Osteocyte (in vitro differentiated cells): ENCODE data around the gene HDAC4. TPM values are rescaled to one million over a fixed set of nuclear protein-coding genes. Genes with fewer than 3 reads are reported as not detected.

Source experiments
- DNase-seq: peaks from one replicate; pipeline ENCODE4 v3.0.0; 2021; ENCODE audit warnings: mixed read lengths; ENCODE audit not compliant: unreplicated experiment; ENCODE audit errors: extremely low spot score
- H3K27ac Mint-ChIP-seq: one replicate; pipeline ENCODE4 v1.8.0; 2021; ENCODE audit warnings: mild to moderate bottlenecking, mixed read lengths; ENCODE audit not compliant: unreplicated experiment
- H3K27me3 Mint-ChIP-seq: one replicate; pipeline ENCODE4 v1.8.0; 2021; ENCODE audit warnings: mixed read lengths; ENCODE audit not compliant: unreplicated experiment
- H3K36me3 Mint-ChIP-seq: one replicate; pipeline ENCODE4 v1.8.0; 2021; ENCODE audit warnings: mixed read lengths; ENCODE audit not compliant: unreplicated experiment
- H3K4me1 Mint-ChIP-seq: one replicate; pipeline ENCODE4 v1.8.0; 2021; ENCODE audit warnings: mixed read lengths; ENCODE audit not compliant: unreplicated experiment
- H3K4me3 Mint-ChIP-seq: one replicate; pipeline ENCODE4 v1.8.0; 2021; ENCODE audit warnings: mild to moderate bottlenecking, moderate library complexity, mixed read lengths; ENCODE audit not compliant: unreplicated experiment
- H3K9me3 Mint-ChIP-seq: one replicate; pipeline ENCODE4 v1.8.0; 2021; ENCODE audit warnings: mixed read lengths; ENCODE audit not compliant: unreplicated experiment
- CTCF ChIP-seq: fragments of 200-600 bp; sonication (generic); IDR thresholded peaks from 2 replicates; pipeline ENCODE4 v1.5.0; 2021; ENCODE audit warnings: antibody characterized with exemption, mild to moderate bottlenecking, moderate library complexity
- total RNA-seq: library from RNA; stranded (reverse); gene quantifications from 2 replicates; pipeline ENCODE4 v1.2.1, GENCODE V29; 2021

The HDAC4 gene
- total RNA-seq, 1 donor from 2014 or later, result 30.3 TPM

DNA sequence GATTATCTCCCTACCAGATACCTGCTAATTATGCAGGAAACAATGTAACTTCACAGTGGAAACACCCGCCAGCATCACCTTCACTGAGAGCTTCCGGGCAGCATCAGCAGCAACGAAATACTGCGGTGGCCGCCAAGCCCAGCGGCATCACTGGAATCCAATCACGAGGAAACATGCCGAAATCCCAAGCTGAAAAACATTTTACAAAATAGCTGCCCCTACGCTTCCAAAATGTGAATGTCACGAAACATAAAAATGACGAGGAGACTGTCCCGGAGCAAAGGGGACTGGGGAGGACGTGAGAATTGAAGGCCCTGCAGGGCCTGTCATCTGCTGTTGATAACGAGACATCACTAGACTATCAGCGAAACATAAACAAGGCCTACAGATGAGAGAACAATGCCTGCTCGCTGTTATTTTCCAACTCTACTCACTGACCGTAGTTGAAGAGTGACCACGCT, 82.6 kb downstream of the HDAC4 start:
- Mint-ChIP-seq H3K4me1 (peaks cover 17% of the 10 kb centered on the region), H3K36me3 (peaks cover 5% of the 10 kb centered on the region), H3K9me3 (no peaks in the 10 kb centered on the region), H3K27me3 (no peaks in the 10 kb centered on the region), H3K4me3 (no peak overlapping the region), H3K27ac (no peak overlapping the region)
- TF ChIP-seq CTCF, result no peak
- DNase-seq, result no peak

DNA sequence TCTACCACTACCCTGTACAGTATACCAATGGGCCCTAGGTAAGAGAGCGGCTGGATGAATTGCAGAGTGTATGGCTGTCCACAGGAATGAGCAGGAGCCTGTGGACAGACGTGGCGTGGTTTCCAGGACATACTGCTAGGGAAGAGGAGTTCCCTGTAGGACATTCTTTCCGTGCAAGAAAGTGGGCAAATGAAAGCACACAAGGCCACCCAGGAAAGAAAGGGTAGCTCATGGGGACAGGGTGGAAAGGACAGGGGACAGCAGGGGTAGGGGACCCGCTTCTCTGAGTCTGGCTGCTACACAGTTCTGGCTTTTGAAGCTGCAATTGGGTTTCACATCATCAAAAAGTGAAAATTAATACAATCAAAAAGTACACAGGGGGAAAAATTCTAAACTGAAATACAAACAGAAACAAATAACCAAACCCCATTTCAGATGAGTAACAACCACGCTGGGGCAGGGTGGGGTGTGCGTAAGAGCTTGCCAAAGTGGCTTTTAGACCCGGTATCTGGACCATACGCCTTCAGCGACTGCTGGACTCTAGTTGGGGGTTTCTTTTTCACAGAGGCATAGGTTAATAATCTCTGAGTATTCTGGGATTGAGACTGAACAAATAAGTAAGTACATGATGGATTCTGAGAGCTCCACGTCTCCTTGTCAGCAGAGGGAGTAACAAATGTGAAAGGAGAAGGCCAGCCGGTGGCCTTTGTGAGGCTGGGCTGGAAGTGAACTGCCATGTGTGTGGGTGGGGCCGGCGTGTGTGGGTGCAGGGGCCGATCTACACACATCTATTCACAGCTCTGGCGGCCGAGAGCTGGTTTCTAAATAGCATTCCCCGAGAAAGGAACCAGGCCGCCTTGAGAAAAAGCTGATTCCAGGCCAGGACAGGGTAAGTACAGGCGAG, 84.0 kb downstream of the HDAC4 start:
- Mint-ChIP-seq H3K9me3 (no peaks in the 10 kb centered on the region), H3K27ac (no peak overlapping the region), H3K4me3 (no peak overlapping the region), H3K27me3 (no peaks in the 10 kb centered on the region), H3K36me3 (peaks cover 5% of the 10 kb centered on the region), H3K4me1 (peaks cover 9% of the 10 kb centered on the region)
- no peak for DNase-seq
- TF ChIP-seq CTCF, result no peak

DNA sequence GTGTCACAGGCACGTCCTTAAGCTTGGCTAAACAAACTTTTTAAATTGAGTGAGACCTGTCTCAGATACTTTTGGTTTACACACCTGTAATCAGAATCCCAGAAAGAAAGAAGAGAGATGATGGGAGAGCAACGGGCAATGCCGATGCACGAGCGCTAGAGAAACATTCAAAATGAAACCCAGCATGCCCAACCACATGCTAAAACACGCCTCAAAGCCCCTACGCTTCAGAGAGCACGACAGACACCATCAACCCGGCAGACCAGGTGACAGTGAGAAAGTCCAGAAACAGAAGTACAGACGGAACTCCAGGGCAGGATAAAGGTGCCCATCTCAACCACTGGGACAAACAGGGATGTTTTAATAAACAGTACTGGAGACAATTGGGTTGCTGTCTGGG, 85.5 kb downstream of the HDAC4 start:
- H3K4me3 Mint-ChIP-seq, result no peak overlapping the region
- no peaks in the 10 kb centered on the region for H3K27me3 Mint-ChIP-seq
- TF ChIP-seq CTCF, result no peak
- no peak overlapping the region for H3K27ac Mint-ChIP-seq
- no peaks in the 10 kb centered on the region for H3K9me3 Mint-ChIP-seq
- H3K4me1 Mint-ChIP-seq, result peaks cover 10% of the 10 kb centered on the region
- DNase-seq, result no peak
- peaks cover 5% of the 10 kb centered on the region for H3K36me3 Mint-ChIP-seq

DNA sequence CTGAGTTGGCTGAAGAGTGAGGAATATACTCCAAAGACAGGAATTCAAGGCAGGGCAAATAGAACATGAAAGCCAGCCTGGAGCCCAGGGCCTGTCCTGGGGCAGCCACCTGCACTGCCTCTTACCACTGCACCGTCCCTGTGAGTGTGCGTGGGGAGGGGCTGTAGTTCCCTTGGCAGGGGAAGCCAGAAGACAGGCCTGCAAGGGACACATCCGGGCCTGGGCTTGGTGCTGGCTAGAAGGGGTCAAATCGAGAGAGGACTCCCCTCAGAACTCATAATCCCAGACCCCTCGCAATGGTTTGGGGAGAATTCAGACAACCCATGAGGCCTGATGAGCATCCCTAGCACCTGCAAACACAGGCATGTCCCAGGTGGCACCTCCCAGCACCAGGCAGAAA, 87.0 kb downstream of the HDAC4 start:
- H3K4me1 Mint-ChIP-seq, result peaks cover 15% of the 10 kb centered on the region
- no peak overlapping the region for H3K4me3 Mint-ChIP-seq
- no peak for DNase-seq
- no peak overlapping the region for H3K27ac Mint-ChIP-seq
- no peaks in the 10 kb centered on the region for H3K27me3 Mint-ChIP-seq
- TF ChIP-seq CTCF, result no peak
- peaks cover 5% of the 10 kb centered on the region for H3K36me3 Mint-ChIP-seq
- H3K9me3 Mint-ChIP-seq, result no peaks in the 10 kb centered on the region
